TTC549 (cell line): Measurements from ENCODE around the gene MRPS2.
"Not testable (repeated sequence)": the region's sequence is repeated elsewhere in the genome, so short reads cannot be mapped to it uniquely, and the experiment has no call there.

ENCODE experiments used
- FAIRE-seq: peaks from 2 replicates; lab custom pipeline; 2012; peaks lifted over from hg19 to GRCh38; lab: Jason Lieb, UNC

The MRPS2 gene

DNA sequence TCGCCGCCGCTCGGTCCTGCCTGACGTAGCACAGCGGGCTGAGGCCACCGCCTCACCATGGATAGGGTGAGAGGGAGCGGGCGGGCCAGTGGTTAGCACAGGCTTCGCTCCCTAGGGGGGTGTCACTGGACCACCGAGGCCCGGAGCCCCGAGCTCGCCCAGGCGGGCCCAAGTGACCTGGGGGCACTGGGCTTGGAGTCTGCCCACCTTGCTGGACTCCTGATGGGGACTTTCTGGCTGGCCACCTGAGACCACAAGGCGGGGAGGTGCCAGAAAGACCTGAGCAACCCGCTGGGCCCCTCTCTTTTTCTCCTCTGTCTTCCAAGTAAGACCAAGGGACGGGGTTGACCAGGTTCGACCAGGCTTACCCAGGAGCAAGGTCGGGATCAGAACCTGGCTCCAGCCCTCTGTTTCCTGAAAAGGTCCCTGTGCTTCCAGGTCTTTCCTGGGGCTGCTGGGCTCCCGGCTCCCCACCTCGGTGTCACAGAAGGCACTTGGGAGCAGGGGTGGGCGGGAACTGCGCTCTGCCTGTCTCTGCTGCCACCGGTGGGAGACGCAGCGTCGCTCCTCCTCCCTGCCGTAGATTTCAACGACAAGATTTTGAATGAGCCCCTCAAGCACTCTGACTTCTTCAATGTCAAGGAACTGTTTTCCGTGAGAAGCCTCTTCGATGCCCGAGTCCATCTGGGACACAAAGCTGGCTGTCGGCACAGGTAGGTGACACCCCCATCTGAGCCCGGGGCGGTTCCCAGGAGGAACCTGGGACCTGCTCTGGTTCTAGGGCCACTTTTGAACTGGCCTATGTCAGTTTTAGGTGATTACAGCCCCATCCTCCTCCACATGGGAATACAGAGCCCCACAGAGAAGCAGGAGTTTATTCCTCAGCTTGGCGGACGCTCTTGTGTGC lies 1.0 kb downstream of the MRPS2 start:
- FAIRE-seq, result no peak

DNA sequence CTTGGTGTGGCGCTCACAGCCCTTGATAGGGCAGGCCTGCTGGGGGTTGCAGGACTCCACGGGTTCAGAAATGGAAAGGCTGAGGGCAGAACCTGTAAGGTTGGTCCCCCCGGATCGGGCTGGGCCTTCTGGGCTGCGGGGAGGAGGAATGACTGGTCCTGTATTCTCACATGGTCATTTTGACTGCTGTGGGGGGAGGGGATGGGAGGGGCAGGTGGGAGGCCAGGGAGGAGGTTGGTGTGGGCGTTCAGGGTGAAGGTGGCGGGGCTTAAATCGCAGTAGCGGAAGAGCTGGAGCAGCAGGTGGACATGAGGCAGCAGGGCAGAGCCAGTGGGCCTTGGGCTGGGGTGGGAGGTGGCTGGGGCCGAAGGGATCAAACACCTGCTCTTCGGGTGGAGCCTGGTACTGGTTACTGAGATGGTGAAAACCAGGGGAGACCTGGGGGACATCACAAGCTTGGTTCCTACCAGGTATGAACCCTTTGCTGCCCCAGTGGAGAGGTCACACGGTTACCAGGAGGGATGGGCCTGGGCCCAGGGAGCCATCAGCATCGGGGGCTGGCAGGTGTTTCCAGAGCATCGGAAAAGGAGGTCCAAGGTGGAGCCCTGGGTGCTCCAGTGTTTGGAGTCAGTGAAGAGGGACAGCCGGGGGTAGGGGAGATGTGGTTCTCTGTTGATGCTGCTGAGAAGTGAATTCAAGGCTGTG lies 1.8 kb downstream of the MRPS2 start:
- FAIRE-seq, result no peak

DNA sequence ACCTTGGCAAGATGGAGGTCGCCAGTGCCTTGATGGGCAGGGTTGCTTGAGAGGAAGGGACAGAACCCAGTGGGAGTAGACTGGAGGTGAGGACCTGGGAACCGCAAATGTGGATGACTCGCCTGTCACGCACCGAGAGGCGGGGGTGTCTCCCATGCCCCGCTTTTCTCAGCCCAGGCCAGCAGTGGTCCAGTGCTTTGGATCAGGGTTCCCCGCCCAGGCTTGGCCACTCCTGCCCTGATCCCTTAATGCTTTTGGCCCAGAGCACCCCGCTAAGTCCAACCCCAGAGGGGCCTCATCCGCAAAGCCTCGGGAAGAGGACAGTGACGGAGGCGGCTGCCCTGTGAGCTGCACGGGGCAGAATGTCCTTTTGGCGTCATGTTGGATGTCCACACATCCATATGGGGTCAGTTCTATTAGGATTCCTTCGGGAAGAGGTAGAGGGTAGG lies 2.4 kb downstream of the MRPS2 start:
- FAIRE-seq, result no peak

DNA sequence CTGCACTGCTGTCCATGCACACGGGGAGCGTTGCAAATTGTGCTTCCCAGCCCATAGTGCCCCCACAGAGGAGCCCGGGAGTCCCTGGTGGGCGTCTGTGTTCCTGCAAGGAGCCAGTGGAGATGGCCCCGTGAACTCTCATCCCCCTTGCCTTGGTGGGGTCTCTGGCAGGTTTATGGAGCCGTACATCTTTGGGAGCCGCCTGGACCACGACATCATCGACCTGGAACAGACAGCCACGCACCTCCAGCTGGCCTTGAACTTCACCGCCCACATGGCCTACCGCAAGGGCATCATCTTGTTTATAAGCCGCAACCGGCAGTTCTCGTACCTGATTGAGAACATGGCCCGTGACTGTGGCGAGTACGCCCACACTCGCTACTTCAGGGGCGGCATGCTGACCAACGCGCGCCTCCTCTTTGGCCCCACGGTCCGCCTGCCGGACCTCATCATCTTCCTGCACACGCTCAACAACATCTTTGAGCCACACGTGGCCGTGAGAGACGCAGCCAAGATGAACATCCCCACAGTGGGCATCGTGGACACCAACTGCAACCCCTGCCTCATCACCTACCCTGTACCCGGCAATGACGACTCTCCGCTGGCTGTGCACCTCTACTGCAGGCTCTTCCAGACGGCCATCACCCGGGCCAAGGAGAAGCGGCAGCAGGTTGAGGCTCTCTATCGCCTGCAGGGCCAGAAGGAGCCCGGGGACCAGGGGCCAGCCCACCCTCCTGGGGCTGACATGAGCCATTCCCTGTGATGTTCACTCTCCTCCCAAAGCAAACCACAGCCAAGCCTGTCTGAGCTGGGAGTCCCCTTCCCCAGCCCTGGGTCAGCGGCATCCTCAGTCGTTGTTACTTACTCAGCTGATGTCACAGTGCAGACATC lies 3.1 kb downstream of the MRPS2 start:
- FAIRE-seq, result no peak

DNA sequence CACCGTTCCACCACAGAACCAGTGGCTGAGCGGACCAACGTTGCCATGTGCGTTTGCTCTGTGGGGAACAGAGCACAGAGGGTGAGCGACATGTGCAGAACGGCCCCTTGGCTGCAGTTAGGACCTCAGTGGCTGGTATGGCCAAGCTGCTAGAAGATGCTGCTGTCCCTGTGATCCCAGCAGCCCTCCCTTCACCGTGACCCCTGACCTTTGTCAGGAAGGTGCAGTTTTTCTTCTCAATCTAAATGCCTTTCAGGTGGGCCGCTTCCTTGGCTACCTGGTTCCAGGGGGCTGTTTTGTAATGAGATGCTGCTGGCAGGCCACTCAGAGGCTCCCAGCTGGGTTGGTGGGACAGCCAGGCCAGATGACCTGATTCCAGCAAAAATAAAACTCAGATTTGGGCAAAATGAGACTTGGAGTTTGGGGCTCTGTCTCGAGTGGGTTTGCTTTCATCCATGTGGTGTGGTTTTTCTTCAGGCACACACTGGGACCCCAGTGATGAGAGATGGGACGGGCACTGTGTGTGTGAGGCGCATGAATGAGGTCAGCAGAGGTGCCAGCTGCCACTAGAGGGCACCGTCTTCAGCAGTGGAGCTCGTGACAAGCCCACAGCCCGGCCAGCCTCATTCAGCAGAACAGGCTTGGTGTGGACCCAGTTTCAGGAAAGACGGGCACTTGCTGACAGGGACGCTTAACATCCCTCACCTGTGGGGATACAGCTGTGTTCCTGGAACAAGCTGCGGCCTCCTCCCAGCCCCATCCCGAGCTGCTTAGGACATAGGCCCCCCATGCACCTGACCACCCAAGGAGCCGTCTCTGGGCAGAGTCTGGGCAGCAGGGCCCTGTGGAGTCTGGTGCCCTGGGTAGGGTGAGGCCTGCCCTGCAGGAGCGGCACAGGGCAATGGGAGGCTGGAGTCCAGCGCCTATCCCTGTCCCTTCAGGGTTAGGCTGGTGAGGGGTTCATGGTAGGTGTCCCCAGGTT lies 4.1 kb downstream of the MRPS2 start:
- no peak for FAIRE-seq

DNA sequence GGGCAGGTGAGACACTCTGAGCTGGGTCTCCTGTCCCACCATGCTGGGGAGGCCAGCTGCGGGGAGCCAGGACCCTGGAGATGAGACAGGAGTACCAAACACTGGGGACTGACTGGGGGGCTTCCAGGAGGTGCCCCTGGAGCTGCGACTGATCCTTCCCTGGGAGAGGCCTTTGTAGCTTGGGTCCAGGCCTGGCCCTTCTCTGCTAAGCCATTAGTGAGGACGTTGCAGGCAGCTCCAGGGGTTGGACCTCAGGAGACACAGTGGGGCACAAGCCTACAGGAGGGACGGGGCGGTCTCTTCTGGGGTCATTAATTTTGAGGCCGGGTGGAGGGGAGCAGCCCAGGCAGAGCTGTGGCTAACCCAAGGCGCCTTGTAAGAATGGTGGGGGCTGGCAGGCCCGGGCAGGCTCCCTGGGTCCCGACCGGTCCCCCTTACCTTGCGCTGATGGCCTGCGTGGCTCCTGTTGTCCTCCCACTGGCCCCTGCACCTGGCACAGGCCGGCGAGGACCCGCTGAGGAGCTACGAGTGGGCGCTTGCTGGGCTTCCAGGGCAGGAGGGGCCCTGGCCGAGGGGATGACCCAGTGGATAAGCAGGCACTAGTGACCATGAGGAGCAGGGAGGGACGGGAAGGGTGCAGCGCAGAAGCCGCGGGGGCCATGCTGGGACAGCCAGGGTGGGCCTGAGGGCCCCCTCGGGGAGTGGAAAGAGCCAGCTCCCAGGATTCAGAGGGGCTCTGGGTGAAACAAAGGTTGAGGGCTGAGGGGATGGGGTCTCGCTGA lies 5.1 kb downstream of the MRPS2 start:
- no peak for FAIRE-seq

DNA sequence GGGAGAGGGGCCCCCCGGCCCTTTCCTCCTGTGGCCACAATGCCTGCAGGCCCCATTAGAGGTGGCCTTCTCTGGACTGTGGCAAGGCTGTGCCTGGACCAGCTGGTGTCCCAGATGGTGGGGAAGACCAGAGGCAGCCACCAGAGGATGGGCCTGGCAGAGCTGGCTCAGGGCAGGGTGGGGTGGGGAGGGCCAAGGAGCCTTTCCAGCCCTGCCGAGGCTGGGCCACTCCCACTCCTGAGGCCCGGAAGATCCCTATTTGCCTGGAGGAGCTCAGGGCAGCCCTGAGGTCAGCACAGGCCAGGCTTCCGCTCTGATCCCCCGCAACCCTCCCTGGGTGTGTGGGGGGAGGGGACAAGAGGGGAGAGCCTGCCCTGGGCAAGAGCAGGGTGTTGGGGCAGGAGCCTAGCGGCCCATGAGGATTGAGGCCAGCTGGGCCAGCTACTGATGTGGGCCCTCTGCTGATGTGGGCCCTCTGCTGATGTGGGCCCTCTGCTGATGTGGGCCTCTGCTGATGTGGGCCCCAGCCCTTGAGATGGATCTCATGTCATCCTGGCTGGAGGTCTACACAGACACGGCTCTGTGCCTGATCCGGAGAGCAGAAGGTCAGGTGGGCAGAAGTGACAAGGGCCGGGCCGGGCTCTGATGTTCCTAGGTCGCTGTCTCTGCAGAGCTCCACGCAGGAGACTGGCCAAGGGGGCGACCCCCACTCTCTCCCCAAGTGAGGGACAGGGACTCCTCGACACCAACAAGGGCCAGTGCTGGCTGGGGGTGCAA lies 6.0 kb downstream of the MRPS2 start:
- no peak for FAIRE-seq

DNA sequence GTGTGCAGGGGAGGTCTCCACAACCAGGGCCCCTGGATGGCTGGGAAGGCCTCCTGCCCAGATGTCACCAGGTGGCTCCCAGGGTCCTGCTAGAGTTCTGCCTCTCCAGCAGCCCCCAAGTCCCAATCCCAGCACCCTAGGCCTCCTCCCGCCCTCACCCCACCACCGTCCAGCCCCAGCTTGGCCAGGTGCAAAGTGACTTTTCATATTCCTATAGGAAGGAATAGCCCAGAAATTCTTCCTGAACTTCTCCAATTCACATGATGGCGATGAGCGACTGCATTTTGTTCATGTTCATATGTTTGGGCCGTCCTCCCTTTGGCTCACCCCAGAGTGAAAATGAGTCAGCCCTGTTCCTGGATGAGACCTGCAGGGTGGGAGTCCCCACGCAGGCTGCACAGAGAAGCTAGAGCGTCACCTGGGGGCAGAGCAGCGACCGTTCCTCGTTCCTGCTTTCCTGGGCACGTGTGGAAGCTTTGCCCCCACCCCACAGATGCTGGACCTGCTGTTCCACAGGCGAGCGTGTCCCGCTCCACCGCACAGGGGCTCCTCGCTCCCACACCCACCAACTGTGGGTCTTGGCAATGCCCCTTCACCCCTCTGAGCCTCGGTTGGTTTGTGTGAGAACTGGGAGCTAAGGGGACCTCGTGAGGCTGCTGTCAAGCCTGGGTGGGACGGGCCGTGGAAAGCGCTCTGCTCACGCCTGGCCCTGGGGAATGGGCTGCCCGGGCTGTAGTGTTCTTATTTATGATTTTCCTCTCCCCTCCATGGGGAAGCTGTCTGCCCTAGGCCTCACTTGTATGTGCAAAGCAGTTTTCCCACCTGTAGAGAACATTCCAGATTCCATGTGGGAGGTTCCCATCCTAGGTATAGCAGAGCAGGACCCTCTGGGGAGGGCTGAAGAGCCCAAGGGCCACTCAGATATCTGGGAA lies 6.9 kb downstream of the MRPS2 start:
- no peak for FAIRE-seq

DNA sequence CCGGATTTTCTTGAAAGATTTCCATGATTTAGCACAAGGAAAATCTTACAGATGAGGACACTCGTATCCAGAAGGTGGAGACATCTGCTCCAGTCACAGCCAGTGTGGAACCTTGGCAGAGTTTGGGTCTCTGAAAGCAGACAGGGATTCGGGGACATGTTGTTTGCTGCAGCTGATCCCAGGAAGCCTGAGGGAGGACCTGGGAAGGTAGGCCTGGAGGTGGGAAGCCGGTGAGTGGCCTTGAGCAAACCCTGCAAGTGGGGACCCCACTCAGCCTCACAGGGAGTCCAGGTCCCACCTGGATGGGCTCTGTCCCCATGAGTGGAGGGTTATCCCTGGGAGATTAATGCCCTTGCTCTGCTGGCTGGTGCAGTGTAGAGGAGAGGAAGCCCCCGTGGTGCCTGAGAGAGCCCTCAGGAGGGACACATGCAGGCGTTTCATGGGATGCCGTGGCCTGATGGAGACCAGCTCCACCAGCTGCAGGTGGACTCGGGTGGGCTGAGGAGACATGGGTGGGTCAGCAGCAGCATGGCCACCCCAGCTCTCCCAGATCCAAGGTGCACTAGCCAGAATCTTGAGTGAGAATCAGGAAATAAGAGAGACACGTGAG lies 7.8 kb downstream of the MRPS2 start:
- no peak for FAIRE-seq

DNA sequence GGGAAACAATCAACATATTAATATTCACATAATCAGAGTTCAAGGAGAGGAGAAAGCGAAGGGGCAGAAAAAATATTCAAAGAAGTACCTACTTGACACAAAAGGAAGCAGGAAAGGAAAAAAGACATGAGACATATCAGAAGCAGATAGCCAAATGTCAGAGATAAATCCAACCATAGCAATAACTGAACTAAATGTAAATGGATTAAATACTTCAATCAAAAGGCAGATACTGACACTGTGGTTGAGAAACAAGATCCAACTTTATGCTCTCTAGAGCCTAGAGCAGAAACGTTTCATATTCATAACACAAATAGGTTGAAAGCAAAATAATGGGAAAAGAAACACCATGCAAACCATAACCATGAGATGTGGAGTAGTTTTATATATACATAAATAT lies 9.0 kb downstream of the MRPS2 start:
- no peak for FAIRE-seq

DNA sequence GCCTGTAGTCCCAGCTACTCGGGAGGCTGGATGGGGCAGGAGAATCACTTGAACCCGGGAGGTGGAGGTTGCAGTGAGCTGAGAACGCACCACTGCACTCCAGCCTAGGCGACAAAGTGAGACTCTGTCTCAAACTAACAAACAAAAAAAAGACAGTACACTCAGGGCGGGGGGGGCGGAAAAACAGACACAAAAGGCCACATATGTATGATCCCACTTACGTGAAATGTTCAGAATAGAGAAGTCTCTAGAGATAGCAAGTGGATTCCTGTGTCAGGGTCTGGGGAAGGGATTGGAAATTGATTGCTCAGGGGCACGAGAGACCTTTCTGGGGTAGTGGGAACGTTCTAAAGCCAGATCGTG lies 11.7 kb downstream of the MRPS2 start:
- FAIRE-seq, result no peak

DNA sequence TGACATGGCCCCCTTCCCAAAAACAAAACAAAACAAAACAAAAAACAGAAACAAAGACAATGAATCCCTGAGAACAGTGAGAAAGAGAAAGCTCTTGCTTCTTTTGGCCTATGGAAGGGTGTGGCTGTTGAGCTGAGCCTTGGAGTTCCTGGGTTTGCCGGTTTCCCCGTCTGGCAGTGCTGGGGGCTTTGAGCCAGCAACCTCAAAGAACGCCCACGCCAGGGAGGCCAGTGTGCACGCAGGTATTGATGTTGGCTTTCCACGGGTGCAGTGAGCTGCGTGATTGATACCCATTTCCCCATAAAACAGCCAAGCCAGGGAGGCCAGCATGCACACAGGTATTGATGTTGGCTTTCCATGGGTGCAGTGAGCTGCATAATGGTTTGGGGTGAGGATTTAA lies 12.4 kb downstream of the MRPS2 start:
- FAIRE-seq, result no peak

DNA sequence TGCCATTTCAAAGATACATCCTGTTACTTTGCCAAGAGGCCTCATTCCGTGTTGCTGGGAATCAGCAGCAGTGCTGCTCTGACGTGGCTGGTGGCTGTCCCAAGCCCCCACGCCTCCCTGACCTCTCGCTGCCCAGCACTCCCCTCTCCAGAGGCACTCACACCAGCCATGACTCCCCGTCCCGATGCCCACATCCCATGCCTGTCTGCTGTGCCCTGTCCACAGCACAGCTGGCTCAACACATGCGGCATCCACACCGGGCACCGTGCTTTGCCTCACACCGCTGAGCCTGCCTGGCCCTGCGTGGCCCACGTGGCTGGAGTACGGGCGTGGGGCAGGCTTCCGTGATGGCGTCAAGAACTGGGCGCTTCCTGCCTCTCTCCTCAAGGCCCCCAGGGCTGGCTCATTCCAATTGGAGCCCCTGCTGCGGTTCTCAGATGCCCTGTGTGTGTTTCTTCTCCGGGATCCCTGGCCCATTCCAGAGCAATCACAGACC lies 12.9 kb downstream of the MRPS2 start:
- FAIRE-seq, result no peak

DNA sequence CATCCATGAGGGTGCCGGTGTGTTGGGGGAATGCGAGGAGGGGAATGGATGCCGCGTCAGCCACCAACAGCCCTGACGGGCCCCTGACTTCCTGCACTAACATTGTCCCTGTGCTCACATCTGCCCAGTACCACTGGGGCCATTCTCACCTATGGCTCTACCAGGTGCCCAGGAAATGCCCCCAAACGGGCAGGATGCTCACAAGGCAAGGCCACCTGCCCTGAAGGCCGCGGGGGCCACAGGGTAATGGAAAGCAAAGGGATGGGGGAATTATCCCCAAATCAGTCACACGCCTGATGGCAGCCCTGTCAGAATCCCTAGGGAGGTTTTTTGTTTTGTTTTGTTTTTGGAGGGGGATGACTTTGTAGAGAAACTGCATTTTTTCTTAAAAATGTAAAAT lies 13.4 kb downstream of the MRPS2 start:
- FAIRE-seq, result not testable (repeated sequence)

DNA sequence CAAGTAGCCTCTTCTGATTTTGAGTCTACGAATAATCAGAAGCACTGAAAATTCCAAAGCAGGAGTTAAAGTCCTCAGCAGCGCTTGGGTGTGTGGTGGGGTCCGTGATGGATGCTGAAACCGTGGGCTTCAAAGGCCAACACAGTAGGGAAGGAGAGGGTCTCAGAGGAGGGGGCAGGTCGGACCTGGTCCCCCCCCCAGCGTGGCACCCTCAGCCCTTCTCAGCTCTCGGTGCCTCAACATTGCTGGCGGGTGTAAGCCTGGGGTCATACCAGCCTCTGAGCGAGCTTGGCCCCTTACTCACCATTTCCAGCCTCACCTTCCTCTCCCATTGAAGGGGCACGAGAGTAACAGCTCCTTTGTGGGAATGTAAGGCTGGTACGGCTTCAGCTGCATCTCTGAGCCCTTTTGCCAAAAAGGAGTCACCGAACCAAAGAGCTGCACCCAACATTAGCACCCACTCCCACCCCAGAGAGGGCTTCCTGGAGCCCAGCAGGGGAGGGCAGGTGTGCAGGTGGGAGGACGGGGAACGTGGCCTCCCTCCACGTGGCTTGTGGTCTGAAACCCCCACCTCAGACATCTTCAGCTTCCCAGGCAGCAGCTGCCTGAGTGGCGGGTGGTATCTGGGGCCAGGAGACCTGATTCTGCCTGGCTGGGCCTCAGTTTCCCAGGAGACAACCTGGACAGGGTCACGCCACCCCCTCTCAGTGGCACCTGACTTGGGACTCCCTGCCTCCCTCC lies 14.0 kb downstream of the MRPS2 start:
- no peak for FAIRE-seq

DNA sequence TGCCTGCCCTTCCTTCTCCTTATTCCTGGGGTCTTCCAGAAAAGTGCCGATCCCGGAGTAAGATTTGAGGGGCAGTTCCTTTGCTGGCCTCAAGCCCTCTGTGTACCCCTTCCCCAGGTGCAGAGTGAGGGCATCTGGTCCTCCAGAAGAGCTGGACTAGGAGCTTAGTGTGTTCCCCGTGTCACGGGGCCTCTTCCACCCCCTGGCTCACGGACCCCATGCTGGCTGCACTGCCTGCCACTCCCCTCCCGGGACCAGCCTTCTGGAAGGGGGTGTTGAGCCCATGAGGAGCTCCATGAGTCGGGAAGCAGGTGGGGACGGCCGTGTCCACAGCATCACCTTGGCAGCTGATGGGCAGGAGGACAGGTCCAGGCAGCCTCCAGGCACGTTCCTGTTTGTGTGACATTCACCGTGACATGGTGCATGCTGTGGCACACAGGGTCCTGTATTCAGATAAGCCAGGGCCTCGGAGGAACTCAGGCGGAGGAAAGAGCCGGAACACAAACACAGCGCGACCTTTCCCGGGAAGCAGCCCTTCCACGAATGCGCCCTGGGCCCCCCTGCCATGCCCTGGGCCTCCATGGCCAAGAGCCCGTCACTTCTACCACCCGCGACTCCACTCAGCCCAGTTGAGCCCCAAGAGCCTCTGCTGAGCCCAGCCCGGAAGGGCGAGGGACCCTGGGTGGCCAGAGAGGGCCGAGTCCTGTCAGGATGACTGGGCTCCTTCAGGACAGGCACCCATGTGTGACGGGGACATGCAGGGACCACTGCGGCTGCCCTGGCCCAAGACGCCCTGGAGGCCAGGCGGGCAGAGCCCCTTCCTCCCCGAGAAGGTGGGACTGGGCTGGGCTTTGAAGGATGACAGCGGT lies 14.8 kb downstream of the MRPS2 start:
- FAIRE-seq, result no peak
